Kidney epithelial cell (primary cell): Measurements from ENCODE around the gene RNASE1. TPM values are rescaled to one million over a fixed set of nuclear protein-coding genes. Genes with fewer than 3 reads are reported as not detected.

Source experiments
- DNase-seq: peaks from one replicate; pipeline ENCODE4 v3.0.0-alpha.2; 2010; ENCODE audit warnings: low read depth
- H3K27me3 ChIP-seq: 2 replicates; pipeline ENCODE4 v1.6.0; 2011; ENCODE audit warnings: low read length; ENCODE audit not compliant: control insufficient read depth, insufficient read depth
- H3K36me3 ChIP-seq: 2 replicates; pipeline ENCODE4 v1.5.1; 2011; ENCODE audit warnings: low read length; ENCODE audit not compliant: control insufficient read depth, insufficient read depth
- H3K4me3 ChIP-seq: 2 replicates; pipeline ENCODE4 v1.5.1; 2011; ENCODE audit warnings: low read depth, mild to moderate bottlenecking, control low read depth, low read length
- CTCF ChIP-seq: IDR thresholded peaks from 2 replicates; pipeline ENCODE4 v1.5.1; 2011; ENCODE audit warnings: mild to moderate bottlenecking, moderate library complexity, low read length, control low read depth, inconsistent platforms; ENCODE audit not compliant: insufficient read depth, poor library complexity, severe bottlenecking
- total RNA-seq: library from RNA; depleted of rRNA; stranded (reverse); fragments of >200 nt; gene quantifications from 2 replicates; pipeline ENCODE4 v1.2.3, GENCODE V29; 2015

Gene RNASE1
- total RNA-seq, result not detected in 2 replicates

DNA sequence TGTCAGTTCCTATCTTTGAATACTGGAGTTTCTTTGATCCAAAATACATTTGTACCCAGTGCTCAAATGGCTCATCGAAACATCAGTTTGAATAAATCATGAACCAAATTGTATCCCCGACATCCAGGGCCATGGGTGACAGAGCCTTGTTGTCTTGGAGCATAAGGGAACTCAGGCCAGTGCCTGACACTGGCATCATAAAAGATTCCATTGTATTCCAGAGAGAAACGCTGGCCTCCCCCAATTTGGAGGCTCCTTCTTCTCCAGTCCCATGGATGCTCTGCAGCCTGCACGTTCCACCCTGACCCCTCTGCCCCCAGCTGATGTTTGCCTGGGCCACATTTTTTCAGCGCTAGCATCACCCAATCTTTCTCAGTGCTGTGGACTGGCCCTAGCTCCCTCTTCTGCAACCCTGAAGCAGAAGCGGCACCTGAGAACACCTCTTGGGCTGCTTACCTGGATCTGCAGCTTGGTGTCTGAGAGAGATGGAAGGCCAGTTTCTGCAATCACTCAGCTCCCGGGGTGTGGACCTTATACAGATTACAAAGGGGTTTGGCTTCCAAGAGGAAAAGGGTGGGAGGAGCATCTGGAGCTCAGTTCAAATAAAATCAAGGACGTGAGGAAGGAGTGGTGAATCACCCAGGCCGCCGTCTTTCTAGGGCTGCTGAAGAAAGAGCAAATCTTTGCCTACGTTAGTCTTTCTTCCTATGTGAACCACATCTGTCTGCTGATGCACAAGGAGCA, at the start of gene RNASE1:
RNASE1 (minus strand) TSS at position 504 of the 744 bp plus-strand sequence. CDS start 776 bp downstream, outside the sequence.
- Histone ChIP-seq H3K4me3 (no peak within 1 kb of the TSS), H3K36me3 (no peaks in the 10 kb centered on the region), H3K27me3 (no peaks in the 10 kb centered on the region)
- DNase-seq, result no peak
- TF ChIP-seq CTCF, result no peak

DNA sequence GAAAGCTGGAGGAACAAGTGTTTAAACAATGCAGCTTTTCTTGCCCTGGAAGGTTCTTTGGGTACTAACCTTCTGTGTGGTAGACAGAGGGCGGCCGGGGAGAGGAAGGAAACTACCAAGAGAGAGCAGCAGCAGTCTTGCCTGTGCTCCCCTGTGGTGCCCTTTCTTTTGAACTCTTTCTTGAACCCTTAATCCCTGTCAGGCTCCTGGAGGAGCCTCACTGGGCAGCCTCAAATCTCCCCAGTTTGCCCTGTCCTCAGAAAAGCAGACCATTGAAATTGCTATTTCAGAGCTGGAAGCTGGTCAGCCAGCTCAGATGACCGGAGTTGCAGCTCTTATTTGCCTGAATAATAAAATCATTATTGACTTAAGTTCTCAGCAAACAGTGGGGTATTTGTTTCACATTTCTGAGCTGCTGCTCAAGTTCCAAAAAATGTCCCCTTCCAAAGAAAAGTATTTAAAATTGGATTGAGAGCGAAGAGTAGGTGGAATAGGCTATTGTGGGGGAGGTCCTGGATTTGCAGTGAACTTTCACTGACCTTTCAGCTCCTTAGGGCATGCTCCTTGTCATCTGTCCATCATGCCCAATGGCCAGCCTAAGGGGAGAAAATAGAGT, 46.4 kb upstream of the RNASE1 start:
- H3K4me3 ChIP-seq, result no peak overlapping the region
- no peaks in the 10 kb centered on the region for H3K36me3 ChIP-seq
- TF ChIP-seq CTCF, result no peak

DNA sequence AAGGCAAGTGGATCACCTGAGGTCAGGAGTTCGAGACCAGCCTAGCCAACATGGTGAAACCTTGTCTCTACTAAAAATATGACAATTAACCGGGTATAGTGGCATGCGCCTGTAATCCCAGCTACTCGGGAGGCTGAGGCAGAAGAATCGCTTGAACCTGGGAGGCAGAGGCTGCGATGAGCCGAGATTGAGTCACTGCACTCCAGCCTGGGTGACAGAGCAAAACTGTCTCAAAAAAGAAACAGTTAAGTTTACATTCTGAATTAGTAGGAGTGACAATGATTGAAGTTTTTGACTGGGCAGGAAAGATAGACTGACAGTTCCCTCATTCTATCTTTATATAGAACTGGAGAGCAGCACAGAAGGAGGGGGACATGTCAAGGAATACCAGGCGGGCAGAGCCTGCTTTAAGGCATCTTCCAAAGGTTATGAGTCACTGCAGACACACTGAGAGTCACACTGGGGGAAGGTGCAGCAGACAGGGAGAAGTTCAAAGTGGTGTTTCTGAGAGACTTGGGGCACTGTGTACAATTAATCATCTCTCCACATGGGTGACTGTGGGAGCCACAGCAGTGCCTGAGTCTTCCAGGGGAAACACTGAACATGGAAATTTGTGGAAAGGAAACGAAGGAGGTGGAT, 45.8 kb upstream of the RNASE1 start:
- no peaks in the 10 kb centered on the region for H3K36me3 ChIP-seq
- DNase-seq, result peak; percentile 28
- H3K4me3 ChIP-seq, result no peak overlapping the region
- H3K27me3 ChIP-seq, result no peaks in the 10 kb centered on the region
- no peak for TF ChIP-seq CTCF

More for the DNA sequence above, 46.4 kb upstream of the RNASE1 start:
- no peaks in the 10 kb centered on the region for H3K27me3 ChIP-seq
- no peak for DNase-seq

DNA sequence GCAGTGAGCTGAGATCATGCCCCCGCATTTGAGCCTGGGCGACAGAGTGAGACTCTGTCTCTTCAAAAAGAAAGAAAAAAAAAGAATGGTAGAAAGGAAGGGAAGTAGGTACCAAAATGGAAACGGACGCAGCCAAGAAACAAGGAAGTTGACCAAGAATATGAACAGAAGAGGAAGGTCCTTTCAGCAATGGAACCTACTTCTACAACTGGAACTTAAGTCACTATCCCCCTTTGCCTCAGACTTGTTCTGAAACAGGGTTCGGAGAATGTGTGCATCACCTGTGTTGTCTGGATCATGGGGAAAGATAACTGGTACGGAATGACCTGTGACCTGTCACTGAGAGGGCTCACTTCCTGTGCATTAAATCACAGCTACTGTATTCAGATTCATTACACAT, 43.9 kb upstream of the RNASE1 start:
- no peak for TF ChIP-seq CTCF
- no peaks in the 10 kb centered on the region for H3K36me3 ChIP-seq
- no peak overlapping the region for H3K4me3 ChIP-seq
- no peak for DNase-seq
- no peaks in the 10 kb centered on the region for H3K27me3 ChIP-seq

- Histone ChIP-seq H3K27me3 (no peaks in the 10 kb centered on the region), H3K36me3 (no peaks in the 10 kb centered on the region), H3K4me3 (no peak overlapping the region)
- TF ChIP-seq CTCF, result no peak
- no peak for DNase-seq
These were observed 38.5 kb upstream of the RNASE1 start for GRCh38 chr14:20841096-20841495.
